ENCODE results near the gene IL6ST. TPM values are rescaled to one million over a fixed set of nuclear protein-coding genes. Genes with fewer than 3 reads are reported as not detected.

IL6ST gene
- polyA plus RNA-seq, 10 donors = 57.1 to 97.9 (median 79.8) TPM

GRCh38 chr5:55899344-55899743 is 95.4 kb downstream of the IL6ST start:
- no peak for DNase-seq

DNA sequence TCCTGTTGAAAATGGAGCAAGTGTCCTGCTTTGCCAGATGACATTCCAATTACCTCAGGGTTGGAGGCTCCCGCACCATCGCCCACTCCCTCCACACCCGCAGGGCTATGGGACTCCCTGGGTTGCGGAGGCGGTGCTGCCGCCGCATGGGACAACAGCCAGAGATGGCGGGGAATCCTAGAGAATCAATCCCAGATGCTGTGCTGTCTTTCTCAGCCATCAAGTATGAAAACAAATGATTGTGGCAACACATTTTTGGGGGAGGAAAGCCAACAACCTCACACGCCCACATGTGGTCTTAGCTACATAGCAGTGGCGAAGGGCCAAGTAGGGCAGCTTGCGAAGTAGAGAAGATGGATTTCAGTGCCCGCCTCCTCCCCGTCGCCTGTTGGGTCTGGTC is 96.9 kb downstream of the IL6ST start:
- peak; percentile 57 to 95 (median 75) for DNase-seq

DNA sequence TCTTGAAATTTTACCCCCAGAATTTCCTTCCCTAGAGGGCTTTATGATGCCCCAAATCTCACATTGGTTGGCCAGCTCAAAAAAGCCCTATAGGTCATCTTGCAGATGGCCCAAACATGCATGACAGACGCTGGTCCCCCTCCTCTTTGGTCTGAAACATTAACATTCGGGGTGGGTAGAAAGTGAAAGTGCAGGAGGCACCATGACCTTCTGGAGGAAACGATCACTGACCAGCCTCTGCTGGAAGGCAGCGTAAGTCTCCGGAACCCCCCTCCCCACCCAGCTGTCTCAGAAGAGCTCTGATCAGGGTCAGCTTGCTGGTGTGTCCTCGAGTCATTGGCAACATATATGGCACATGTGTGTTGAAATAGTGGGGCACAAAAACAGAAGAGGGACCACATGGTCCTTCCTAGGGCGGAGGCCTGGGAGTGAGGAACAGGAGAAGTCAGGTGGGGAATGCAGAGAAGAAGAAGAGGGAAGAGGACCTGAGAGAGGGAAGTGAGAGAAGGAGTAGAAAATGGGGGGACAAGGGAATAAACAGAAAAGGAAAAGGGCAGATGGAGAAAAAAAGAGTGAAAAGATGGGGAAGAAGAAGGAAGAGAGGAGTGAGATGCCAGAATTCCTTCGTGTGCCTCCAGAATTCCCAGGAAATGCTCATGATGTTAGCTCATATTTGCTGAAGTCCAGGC is 97.4 kb downstream of the IL6ST start:
- no peak for DNase-seq

GRCh38 chr5:55896663-55897062 is 98.1 kb downstream of the IL6ST start:
- no peak for DNase-seq

DNA sequence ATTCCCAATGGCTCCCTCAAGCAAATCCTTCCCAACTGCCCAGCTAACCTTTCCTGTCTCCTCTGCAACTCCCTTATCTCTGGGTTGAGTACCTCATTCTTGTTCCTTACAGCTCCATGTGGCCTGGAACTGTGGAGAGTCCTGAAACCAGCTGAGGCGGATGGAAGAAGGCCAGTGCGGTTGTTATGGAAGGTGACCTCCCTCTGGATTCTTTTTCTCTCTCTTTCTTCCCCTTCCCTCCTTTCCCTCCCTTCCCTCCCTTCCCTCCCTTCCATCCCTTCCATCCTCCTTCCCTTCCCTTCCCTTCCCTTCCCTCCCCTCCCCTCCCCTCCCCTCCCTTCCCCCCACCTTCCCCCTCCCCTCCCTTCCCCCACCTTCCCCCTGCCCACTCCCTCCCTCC is 98.5 kb downstream of the IL6ST start:
- no peak for DNase-seq

- DNase-seq = peak; percentile 18 to 53 (median 25)
These were observed 99.4 kb downstream of the IL6ST start for GRCh38 chr5:55895346-55895745.

GRCh38 chr5:55894135-55894534 is 100.6 kb downstream of the IL6ST start:
- DNase-seq = no peak

- no peak for DNase-seq
These were observed 102.3 kb downstream of the IL6ST start for GRCh38 chr5:55892479-55892878.

- no peak for DNase-seq
These were observed 106.6 kb downstream of the IL6ST start for GRCh38 chr5:55888205-55888604.

GRCh38 chr5:55885359-55885758 is 109.4 kb downstream of the IL6ST start:
- DNase-seq = no peak

Other genes with a start within 250 kb of the IL6ST start
- gene IL31RA, start 143.6 kb downstream of the IL6ST start, polyA plus RNA-seq (ENCODE audit: insufficient read length in 10 of 10) = 1 to 10 TPM in 5 of 10 donors, under 1 TPM in 5; 0.37 to 1.8 (median 1.0) TPM
- gene ANKRD55, start 238.4 kb upstream of the IL6ST start, polyA plus RNA-seq (ENCODE audit: insufficient read length in 10 of 10) = 1 to 10 TPM in 1 of 10 donors, under 1 TPM in 6, not detected in 3; 0.23 to 1.2 (median 0.45) TPM